OCI-M2 (cell line): Measurements from ENCODE around the gene PTPRD.

Experiments
- DNase-seq: peaks from one replicate; lab custom pipeline; 2025; ENCODE audit not compliant: unreplicated experiment; lab: John Stamatoyannopoulos, UW

PTPRD gene

DNA sequence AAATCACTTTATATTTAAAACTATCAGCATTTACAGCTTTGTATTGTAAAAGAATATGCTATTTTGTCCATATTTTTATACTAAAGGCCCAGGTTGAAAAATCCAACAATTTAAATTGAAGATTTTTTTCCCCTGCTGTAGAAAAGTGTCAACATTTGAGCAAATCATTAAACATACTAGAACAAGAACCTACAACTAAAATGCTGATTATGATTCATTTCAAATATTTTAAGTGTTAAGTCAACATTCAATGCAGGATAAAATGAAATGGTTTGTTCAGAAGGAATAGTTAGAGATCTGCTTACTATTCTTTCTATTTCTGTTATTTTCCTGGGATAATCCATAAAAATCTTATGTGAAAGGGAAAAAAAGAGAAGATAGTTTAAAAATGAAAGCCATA, 1946.7 kb downstream of the PTPRD start:
- DNase-seq = no peak

DNA sequence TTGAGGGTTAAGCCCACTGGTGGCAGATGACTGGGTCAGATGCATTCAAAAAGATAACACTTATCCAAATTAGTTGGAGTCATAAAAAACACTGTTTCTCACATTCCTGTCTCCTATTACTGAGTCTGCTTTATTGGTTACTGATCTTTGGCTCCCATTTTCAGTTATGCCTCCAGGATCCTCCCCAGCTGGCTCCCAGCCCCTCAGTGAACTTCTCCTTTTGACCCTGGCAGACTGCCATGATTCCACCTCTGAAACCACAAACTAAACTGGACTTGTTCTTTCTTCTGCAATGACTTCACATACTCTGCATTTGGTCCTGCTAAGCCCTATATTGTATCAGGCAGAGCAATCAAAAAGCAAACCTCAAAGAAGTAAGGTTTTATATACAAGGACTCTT, 1952.4 kb downstream of the PTPRD start:
- DNase-seq = no peak

DNA sequence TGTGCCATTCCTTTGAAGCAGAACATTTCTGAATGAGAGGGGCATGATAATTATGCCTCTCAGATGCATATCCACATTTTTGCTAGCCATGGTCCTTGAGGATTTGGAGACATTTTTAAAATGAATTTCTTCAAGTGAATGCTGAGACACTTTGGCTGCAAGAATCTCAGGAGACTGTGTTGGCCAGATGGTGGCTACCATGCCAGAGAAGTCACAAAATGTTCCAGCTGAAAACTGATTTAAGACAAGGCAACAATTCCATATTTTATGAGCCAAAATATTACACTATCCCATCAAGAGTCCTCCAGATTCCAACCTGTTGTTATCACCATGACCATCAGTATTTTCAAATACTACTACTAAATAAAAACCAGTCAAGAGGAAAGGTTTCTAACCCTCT, 1953.7 kb downstream of the PTPRD start:
- no peak for DNase-seq

DNA sequence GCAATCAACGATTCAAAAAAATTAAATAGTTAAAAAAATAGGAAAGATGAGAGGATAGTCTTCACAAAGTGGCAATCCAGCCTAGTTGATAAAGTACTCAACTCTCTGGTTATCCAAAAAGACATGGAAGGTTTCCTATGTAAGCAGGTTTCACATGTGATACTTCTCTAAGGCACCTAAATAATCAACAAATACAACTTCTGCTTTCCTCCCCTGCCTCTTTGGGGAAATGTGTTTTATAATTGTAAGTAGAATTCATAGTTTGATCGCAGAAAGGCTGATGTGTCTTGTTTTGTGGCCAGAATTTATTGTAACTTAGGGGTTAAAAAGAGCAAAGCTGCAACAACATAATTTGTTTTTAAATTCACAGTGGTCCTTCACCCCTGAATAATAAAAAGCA, 1957.7 kb downstream of the PTPRD start:
- no peak for DNase-seq

DNA sequence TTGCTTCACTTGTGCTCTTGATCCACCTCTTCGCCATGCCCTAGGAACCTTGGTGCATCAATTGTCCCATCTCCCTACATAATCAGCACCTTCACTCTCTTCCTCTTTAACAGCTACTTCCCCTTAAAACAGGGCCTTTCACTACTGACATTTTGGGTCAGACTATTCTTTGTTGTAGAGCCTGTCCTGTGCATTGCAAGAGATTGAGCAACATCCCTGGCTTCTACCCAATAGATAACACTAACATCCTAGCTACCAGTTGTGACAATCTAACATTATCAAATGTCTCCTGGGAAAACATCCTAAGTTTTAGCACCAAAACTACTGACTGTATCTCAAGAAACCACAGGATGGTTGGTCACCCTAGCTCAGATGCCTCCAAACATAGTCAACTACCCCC, 1958.9 kb downstream of the PTPRD start:
- no peak for DNase-seq

DNA sequence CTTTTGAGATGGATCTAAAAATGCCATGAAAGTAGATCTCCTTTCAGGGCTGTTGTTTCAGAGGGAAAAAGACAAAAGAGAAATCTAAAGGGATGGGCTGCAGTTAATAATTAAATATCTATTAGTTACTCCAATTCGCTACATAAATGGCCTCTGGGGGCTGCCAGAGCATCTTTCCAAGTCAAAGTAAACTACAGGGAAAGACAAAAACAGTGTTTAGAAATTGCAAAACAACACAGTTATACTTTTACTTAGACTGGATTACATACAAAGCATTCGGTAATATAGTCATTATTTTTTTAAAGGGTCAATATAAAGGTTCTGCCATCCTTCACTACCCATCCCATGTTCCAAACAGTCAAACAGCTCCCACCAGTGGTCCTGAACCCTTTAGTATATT, 1959.7 kb downstream of the PTPRD start:
- no peak for DNase-seq

DNA sequence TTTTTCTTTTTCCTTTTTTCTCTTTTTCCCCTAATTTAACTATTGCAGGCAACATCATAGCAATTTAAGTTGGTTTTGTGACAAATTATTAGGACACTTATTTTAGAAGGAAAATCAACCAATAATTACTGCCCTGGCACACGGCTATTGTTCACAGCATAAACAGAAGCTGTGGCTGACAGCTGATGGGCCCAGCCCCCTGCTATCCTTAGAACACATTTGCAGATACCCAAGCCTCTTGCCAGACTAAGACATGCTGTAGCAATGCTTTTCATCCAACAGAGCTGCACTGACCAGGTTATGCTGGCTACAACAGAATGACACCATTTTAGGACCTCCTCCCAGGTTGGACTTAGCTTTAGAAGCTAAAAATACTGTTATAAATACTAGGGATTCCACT, 1960.5 kb downstream of the PTPRD start:
- DNase-seq = no peak

DNA sequence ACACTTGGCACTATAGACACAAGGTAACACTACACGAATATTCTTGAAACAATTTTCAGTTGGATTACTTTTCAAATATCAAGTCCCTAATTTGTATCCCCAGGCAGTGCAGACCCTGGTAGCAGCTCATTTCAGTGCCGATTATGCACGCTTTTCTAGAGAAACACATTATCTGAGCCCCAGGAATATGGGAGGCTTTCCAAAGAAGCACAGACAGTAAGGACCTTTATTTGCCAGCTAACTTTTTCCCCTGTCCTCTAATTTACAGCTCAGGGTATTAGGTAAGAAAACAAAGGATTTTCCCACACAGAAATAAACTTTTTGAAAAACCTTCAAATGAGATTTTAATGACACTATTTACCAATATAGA, 1961.0 kb downstream of the PTPRD start:
- no peak for DNase-seq

DNA sequence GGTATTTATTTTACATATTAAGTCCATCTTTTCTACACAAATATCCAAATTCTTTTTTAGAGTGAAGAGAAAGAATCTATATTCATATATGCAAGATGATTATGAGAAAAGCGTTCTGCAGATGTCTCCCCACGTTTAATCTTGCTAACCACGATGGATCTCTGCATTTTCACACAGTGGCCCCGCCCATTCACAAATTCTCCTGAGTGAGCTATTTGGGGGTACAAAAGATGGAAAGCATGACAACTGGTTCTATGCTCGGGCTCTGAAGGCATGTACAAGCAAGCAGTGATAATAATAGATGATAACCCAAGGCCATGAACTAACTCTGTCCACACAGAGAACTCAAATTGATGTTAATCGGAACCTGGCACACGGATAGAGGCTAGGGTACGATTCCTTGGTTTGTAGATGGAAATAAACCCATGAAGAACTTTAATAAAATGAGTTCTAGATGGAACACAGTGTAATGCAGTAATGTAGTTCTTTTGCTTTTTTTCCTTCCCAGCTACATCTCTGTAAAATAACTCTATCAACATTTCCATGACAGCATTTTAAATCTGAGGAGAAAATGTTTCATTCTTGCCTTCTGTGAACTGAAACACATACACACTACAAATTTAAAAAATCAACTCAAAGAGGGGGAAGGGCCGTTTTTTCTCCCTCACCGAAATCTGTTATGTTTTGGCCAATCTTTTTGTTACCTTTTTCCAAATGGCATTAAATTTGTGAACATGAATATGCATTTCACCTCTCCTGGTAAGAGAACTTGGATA, 1961.5 kb downstream of the PTPRD start:
- DNase-seq = no peak

DNA sequence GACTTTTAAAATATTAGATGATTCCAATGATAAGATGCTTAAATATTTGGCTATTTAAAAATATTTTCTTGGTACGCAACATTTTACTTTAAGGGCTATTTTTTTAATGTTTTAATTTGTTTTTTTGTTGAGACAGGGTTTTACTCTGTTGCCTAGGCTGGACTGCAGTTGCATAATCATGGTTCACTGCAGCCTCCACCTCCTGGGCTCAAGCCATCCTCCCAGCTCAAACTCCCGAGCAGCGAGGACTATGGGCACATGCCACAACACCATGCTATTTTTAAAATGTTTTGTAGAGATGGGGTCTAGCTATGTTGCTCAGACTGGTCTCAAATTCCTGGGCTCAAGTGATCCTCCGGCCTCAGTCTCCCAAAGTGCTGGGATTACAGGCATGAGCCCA, 1963.0 kb downstream of the PTPRD start:
- no peak for DNase-seq

DNA sequence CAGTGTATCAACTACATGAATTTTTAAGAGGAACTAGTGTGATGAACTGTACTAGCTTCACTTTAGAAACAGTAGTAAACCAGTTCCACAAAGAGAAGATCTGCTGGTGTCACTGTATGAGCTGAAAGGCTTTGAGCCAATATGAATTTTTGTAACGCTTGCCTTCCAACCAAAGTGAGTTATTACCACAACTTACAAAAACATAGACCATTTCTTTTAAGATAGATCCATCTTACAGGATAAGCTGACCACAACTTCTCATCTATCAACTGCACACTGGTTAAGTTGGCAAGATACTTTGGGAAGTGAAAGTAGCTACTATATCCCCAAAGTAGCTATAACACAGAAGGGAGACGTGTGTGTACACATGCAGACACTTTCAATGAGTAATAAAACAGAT, 1963.6 kb downstream of the PTPRD start:
- DNase-seq = no peak

DNA sequence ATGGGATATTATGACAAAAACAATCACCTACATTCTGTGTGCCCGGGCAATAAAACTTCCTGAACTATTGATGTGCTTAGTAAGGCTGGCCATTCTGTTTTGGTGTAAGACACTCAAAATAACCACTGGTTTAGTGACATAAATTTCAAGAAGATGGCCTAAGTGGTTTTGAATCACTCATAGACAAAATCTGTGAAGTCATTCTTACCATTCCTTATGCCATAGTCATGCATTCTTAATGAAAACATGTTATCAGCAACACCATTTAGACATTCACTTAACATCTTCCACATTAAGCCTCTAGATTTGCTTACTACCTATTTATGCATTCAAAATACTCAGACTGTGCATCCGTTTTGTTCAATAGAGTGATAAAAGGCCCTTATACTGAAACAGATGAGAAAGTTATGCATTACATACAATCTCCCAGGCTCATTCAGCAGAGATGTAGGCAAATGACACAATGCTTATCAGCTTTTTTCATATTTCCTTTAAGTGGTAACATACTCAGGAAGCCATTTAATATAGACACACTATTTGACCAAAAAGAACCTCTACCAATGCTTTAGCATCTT, 1964.4 kb downstream of the PTPRD start:
- no peak for DNase-seq

DNA sequence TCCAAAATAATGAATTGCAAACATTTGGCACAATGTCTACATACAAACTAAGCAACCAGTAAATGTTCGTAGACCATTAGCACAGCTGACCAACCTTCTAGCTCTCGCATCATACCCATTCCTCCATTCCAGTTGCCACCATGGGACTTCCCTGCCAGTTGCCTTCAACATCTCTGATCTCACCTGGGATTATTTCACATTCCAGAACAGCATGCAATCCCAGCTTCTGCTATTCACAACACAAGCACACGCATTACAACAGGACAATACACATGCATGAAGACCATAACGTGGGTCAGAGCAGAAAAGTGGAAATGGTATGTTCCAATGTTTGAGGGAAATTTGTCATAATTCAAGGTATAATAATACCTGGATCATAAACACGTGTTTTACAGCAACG, 1965.0 kb downstream of the PTPRD start:
- no peak for DNase-seq

DNA sequence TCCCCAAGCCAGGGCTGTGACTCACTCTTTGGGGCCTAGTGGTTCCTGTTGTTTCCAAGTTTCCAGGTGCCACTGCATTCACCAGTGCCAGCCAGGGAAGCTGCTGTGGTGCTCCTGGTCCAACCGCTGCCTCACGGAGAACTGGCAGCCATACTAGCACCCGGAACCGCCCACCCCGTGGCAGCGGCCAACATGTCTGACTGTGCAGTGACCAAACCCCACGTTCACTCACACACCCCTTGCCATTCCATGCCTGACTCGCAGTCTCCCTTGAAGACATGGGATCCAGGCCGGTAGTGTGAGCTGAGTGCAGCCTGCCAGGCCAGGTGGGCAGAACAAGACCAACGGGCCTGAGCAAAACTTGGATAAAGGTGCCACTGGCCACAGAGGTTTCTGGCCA, 1968.2 kb downstream of the PTPRD start:
- no peak for DNase-seq

DNA sequence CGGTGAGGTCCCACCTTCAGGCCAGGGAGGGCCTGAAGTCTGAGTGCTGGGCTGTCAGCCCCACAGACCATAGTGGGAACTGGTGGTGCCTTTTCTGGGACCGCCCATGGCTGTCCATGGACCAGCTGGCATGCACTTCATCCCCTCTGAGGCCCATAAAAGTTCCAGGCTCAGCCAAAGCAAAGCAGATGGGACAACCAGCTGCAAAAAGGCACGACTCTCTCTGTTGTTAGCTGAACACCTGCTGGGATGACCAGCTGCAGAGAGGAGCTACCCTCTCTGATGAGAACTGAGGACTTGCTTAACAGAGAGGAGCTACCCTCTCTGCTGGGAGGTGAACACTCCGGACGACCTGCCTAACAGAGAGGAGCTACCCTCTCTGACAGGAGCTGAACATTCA, 1968.9 kb downstream of the PTPRD start:
- no peak for DNase-seq

DNA sequence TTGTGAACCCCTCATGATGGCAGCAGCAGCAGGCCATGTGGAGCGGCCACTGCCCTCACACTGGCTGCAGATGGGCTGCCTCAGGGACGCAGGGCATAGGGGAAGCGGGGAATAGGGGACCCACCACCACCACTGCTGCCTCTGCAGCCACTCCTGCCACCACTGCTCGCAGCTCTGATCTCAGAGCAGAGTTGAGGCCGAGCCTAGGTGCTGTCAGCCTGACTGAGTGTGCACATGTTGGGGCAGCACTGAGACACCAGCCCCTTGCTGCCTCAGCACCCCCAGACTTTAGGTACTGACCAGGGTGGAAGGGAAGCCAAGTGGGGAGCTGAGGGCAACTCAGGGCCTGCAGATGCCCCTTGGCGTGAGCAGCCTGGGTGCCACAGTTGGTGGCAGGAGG, 1969.3 kb downstream of the PTPRD start:
- DNase-seq = no peak

DNA sequence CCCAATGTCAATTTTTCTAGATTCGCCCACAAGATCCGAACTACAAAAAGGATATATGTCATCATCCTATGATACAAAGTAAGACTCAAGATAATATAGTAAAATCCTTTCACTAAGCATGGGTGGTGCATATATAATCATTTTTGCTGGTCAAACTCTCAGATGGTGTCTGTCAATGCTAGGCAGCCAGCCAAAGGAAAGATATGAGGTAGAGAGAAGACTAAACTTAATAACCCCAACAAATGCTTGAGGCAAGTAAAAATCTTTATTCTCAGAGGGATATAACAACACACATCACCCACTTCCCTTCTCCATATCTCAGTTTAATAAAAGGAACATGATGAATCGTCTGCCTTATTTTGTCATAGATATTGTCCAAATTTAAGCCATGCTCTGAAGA, 1972.0 kb downstream of the PTPRD start:
- DNase-seq = no peak

DNA sequence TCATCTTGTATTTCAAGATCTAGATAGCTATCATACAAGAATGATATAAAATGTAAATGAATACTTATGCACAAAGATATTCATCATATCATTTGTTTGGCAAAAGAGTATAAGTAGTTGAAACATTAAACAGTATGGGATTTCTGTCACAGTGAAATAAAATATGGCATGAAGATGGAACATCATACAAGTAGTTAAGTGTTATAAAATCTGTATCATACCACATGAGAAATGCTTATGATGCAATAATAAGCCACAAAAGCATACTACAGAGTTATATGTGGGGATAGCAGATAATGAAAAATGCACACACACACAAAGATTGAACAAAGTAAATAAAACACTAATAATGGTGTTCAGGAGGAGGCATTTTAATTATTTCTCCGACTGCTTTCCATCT, 1975.2 kb downstream of the PTPRD start:
- no peak for DNase-seq

DNA sequence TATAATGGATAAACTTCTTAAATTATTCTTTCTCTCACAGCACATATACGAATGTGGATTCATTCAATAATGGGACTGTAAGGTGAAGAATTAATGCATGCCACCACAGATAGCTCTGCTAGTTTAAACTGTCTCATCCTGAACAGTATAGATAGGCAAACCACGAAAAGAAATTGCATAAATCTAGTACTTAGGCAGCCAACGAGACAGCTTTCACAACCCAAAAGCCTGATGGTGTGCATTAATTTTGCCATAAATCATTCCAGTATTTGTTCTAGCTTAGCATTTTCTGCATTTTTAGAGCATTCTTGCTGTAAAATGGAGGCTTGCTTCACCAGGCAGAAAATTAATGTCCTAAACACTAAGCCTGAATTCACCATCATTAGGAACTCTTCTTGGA, 1979.0 kb downstream of the PTPRD start:
- DNase-seq = no peak

DNA sequence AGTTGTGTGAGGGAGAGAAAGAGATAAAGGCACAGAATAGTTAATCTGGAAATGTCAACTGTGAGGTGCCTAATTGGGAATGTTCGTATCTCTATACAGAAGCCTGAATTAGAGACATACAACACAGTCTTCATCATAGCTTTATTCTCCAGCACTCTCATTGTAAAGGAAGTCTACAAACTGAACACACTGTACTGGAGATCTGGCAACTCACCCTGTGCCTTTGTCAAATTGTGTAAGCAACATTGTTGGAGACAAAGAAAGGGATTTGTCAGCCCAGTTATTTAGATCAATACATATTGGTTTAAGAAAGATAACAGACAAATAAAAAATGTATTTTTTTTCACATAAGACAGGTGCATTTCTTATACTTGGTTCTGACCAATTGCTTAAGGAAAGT, 1980.3 kb downstream of the PTPRD start:
- no peak for DNase-seq

DNA sequence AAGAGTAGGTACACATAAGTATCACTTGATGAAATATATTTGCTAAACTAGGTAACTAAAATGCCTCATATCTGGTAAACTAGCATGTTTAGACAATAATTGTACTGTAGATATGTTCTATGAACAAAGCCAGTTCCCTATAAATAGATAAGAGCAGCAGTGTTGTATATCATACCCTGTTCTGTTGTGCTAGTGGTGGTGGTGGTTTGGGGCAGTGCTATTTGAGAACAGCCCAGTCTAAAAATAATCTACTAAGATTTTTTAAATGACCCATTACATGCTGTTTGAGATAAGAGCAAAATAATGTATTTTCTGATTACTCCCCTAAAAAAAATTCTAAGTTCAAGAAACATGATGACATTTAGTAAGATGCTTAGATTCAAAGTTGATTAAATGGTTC, 1984.0 kb downstream of the PTPRD start:
- DNase-seq = no peak

DNA sequence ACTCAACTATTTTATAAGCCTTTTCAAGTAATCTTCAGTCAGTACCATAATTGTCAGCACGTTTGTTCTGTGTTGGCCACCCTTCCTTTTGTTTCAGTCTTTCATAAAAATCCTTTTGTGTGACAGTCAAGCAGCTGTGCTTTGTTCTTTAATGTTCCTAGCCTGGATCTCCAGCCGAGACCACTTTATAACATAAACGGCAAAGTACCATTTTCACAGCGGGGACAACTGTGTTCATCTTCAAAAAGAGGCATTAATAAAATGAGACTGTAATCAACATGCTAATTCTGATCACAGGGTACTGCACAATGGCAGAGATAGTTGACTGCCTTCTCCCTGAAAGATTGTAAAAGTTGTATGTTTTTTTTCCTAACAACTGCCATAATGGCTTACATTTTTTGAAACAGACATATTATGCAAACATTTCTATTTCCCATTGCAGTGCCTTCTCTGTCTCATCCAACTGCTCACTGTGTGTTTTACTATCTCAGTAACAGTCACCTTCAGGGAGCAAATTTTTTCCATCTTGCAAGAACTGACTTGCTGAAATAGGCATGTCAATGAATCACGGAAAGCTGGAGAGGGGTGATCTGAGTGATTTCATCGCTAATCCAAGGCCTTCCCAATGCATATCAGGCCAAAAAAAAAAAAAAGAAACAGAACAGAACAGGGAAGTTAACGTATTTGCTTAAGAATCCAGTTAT, 1984.7 kb downstream of the PTPRD start:
- no peak for DNase-seq

DNA sequence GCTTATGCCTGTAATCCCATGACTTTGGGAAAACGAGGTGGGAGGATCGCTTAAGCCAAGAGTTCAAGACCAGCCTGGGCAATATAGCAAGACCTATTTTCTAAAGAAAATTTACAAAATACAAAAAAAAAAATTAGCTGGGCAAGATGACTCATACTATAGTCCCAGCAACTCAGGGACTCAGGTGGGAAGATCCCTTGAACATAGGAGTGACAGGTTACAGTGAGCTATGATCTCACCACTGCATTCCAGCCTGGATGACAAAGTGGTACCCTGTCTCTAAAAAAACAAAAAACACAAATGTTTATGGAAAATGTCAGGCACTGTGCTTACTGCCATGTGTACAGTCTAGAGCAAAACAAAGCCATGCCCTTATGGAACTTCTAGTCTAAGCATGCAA, 1989.9 kb downstream of the PTPRD start:
- no peak for DNase-seq
